Adrenal gland (tissue), 12 donors: ENCODE data around the gene MTA3. TPM values are rescaled to one million over a fixed set of nuclear protein-coding genes. Genes with fewer than 3 reads are reported as not detected.

ENCODE experiments used
- DNase-seq, 7 donors: peaks; one replicate each; pipeline ENCODE4 v3.0.0-alpha.2; 2019 to 2020
- H3K27ac ChIP-seq, 5 donors: fragments of 200-600 bp; sonication (generic) in 4 of 5; 1 replicate in 3 of 5; 2 replicates in 2 of 5; pipeline versions ENCODE4 v1.5.1 to v1.8.0; 2016 to 2020; ENCODE audit warnings: mild to moderate bottlenecking in 1 of 5
- H3K27me3 ChIP-seq: fragments of 200-600 bp; 2 replicates; pipeline ENCODE4 v1.8.0; 2021
- H3K36me3 ChIP-seq, 2 donors: fragments of 200-600 bp; replicated peaks in 1 of 2; 1 replicate in 1 of 2; 2 replicates in 1 of 2; pipeline versions ENCODE4 v1.5.1 to v1.8.0; 2018 to 2022
- H3K4me1 ChIP-seq, 2 donors: fragments of 200-600 bp; replicated peaks in 1 of 2; 1 replicate in 1 of 2; 2 replicates in 1 of 2; pipeline versions ENCODE4 v1.5.1 to v1.8.0; 2018 to 2021
- H3K4me3 ChIP-seq, 4 donors: fragments of 200-600 bp; sonication (generic) in 3 of 4; one replicate each; pipeline ENCODE4 v1.5.1; 2016 to 2018
- H3K9me3 ChIP-seq, 3 donors: fragments of 200-600 bp; sonication (generic) in 1 of 3; replicated peaks in 1 of 3; 1 replicate in 2 of 3; 2 replicates in 1 of 3; pipeline versions ENCODE4 v1.5.1 to v1.8.0; 2016 to 2021
- POLR2A ChIP-seq, 2 donors: fragments of 450-650 bp; IDR thresholded peaks; one replicate each; pipeline ENCODE4 v1.6.1; 2017; ENCODE audit warnings: antibody characterized with exemption in 2 of 2, mild to moderate bottlenecking in 2 of 2, moderate library complexity in 1 of 2
- WGBS, 4 donors: extraction: QIAGEN DNeasy Blood & Tissue Kit in 2 of 4; methylation state at CpG; one replicate each; pipeline versions ENCODE4 v1.1.5 to v1.1.7; 2013 to 2017; 5-methylcytosine and 5-hydroxymethylcytosine counted together
- intact Hi-C, 2 donors: fragments of 100-400 bp; cut with DNase I; formaldehyde crosslinking; loops; one replicate each; pipeline versions ENCODE4 v1.14.1 to v1.15.0; 2022 to 2023
- polyA plus RNA-seq, 3 donors: library from polyadenylated mRNA; stranded (reverse); fragments of 200-250 nt in 2 of 3; fragments of 350-450 nt in 1 of 3; fragmentation: Illumina TruSeq in 1 of 3; extraction: RNeasy Lipid Tissue Mini Kit (QIAGEN cat#74804) in 1 of 3; gene quantifications; one replicate each; pipeline ENCODE4 v1.2.3, GENCODE V29; 2013 to 2014
- total RNA-seq, 9 donors: library from RNA; depleted of rRNA in 4 of 9; stranded (reverse); fragments of >200 nt in 4 of 9; fragments of 120-200 nt in 1 of 9; fragmentation: NEBNext Ultra II Directional in 1 of 9; extraction: Animal tissue kit (Norgen Biotek cat#: 25700) in 1 of 9; gene quantifications; one replicate each; pipeline versions ENCODE4 v1.1.0 to v1.2.4, GENCODE V29; 2013 to 2023
- TF ChIP-seq, protein P1 (sequence below), 6 experiments: fragments of 450-650 bp in 4 of 6; fragments of 200-600 bp in 2 of 6; sonication (generic) in 1 of 6; IDR thresholded peaks; 1 replicate in 5 of 6; 2 replicates in 1 of 6; pipeline versions ENCODE4 v1.5.1 to v1.8.0; 2016 to 2021; ENCODE audit warnings: antibody characterized with exemption in 6 of 6, mild to moderate bottlenecking in 2 of 6, moderate library complexity in 1 of 6
- donor health status: healthy with polysubstance abuse.
- donor health status: Bipolar disorder and iron deficiency.
- donor health status: DM: yes; HTN: yes; CAD: no.
- donor health status: DM: no; HTN: no; CAD: no.
- donor health status: DM: no; HTN: no; CAD: no.
- donor health status: DM: yes; HTN: yes; CAD: no.

Gene MTA3
- total and polyA plus RNA-seq, 12 donors: 51.5 to 168 (median 91.2) TPM

DNA sequence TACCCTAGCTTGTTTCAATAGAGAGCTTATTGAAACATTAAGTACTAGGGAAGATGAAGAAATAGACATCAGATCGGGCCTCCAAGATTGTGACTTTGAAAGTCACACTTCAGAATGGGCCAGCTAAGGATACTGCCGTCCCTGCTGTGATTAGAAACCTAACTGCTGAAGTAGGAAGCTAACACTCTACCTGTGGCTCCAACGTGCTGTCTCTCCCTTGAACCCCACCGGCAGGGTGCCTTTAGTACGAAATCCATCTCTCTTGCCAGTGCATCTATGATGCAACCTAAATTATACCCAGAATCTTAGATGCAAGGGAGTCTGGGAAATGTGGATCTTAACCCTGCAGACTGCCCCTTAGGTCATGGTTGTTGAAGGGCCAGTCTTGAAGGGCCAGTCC is 116.9 kb downstream of the MTA3 start:
- WGBS, 4 donors: 76 to 95% (median 84%) methylated on average over 5 of the region's 5 CpGs
- no peak overlapping the region for H3K27ac ChIP-seq
- intact Hi-C loops: no loop called here
- DNase-seq: no peak
- no peaks in the 10 kb centered on the region for H3K9me3 ChIP-seq
- peaks cover 0 to 7% of the 10 kb centered on the region in 2 donors for H3K36me3 ChIP-seq
- no peak overlapping the region for H3K4me3 ChIP-seq
- H3K27me3 ChIP-seq: no peaks in the 10 kb centered on the region
- TF ChIP-seq, protein P1, sequence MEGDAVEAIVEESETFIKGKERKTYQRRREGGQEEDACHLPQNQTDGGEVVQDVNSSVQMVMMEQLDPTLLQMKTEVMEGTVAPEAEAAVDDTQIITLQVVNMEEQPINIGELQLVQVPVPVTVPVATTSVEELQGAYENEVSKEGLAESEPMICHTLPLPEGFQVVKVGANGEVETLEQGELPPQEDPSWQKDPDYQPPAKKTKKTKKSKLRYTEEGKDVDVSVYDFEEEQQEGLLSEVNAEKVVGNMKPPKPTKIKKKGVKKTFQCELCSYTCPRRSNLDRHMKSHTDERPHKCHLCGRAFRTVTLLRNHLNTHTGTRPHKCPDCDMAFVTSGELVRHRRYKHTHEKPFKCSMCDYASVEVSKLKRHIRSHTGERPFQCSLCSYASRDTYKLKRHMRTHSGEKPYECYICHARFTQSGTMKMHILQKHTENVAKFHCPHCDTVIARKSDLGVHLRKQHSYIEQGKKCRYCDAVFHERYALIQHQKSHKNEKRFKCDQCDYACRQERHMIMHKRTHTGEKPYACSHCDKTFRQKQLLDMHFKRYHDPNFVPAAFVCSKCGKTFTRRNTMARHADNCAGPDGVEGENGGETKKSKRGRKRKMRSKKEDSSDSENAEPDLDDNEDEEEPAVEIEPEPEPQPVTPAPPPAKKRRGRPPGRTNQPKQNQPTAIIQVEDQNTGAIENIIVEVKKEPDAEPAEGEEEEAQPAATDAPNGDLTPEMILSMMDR (IDR thresholded peaks at IDR 0.05): no peak
- no peak for TF ChIP-seq POLR2A (IDR thresholded peaks at IDR 0.05)
- peaks cover 0 to 9% of the 10 kb centered on the region in 2 donors for H3K4me1 ChIP-seq

DNA sequence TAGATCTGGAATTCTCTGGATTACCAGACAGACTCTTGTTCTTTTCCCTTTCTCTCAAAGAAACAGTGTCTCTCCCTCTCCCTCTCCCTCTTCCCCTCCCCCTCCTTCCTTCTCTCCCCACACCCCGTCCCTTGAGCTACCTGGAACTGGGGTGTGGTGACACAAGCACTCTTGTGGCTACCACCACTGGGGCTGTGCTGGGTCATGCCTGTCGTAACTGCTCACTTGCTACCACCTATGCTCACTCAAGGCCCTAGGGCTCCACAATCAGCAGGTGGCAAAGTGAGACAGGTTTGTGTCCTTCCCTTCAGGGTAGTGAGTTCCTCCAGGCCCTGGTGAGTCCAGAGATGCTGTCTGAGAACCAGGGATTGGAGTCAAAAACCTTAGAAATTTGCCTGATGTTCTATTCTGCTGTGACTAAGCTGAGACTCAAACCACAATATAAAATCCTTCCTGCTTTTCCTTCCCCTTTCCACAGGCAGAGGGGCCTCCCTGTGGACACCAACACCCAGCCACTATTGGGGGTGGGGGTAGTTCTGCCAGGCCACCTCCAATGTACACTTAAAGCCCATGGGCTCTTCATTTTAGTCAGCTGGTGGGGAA is 124.7 kb downstream of the MTA3 start:
- Histone ChIP-seq H3K36me3 (no peaks in the 10 kb centered on the region), H3K9me3 (no peaks in the 10 kb centered on the region), H3K27ac (no peak overlapping the region), H3K27me3 (no peaks in the 10 kb centered on the region), H3K4me1 (peaks cover 0 to 8% of the 10 kb centered on the region in 2 donors), H3K4me3 (no peak overlapping the region)
- WGBS, 4 donors: 64 to 94% (median 87%) methylated on average over 2 of the region's 2 CpGs
- DNase-seq: no peak
- intact Hi-C loops: no loop called here
- TF ChIP-seq, protein P1 (IDR thresholded peaks at IDR 0.05): no peak
- no peak for TF ChIP-seq POLR2A (IDR thresholded peaks at IDR 0.05)

DNA sequence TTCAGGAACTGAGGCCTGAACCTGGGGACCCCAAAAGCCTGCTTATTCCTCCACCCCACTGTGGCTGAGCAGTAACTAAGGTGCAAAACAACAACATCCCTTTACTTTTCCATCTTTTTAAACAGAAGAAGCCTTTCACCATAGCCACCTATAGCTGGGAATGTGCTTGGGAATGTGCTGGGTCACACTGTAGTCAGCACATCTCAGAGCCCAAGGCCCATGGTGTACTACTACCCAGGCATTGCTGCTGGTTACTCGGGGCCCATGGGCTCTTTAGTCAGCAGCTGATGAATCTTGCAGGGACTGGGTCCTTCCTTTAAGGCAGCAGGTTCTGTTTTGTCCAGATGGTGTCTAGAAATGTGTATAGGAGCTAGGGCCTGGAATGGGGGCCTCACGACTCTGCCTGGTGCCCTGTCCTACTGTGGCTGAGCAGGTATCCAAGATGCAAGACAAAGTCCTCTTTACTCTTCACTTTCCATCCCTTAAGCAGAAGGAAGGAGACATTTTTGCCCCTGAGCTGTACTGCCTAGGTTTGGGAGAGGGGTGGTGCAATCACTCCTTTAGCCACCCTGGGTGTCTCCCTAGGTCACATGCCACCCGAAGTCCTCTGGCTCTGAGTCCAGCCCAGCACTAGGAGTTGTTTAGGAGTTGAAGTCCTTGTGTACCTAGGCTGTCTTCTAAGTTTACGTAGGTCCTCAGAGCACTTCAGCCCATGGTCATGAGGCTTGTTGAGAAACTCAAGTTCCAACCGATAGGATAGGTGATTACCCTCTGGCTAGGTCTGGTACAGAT is 125.5 kb downstream of the MTA3 start:
- 86 to 100% (median 92%) methylated on average over 5 of the region's 5 CpGs for WGBS, 4 donors
- TF ChIP-seq, protein P1 (IDR thresholded peaks at IDR 0.05): no peak
- no peak for TF ChIP-seq POLR2A (IDR thresholded peaks at IDR 0.05)
- no peaks in the 10 kb centered on the region for H3K9me3 ChIP-seq

DNA sequence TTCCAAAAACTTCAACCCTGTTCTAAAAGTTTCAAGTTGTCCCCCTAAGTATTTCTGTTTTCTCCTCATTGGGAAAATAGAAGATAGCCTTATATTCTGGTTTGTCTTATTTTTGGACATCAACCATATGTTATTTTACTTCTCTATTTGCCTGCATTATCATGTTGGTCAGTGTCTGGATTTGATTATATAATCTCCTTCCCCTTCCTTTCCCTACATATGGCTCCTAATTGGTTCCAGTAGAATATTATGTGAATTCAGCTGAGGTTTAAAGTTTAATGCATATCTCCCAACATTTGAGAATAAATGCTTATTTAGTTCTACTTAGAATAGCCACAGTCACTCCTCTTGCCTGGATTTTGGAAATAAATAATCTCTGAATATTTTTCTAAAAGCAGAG is 128.6 kb downstream of the MTA3 start:
- intact Hi-C loops: no loop called here
- Histone ChIP-seq H3K9me3 (no peaks in the 10 kb centered on the region), H3K36me3 (no peaks in the 10 kb centered on the region), H3K27me3 (no peaks in the 10 kb centered on the region), H3K27ac (no peak overlapping the region), H3K4me3 (no peak overlapping the region), H3K4me1 (no peaks in the 10 kb centered on the region)
- DNase-seq: no peak
- TF ChIP-seq, protein P1 (IDR thresholded peaks at IDR 0.05): no peak
- TF ChIP-seq POLR2A (IDR thresholded peaks at IDR 0.05): no peak

More for the DNA sequence above, 125.5 kb downstream of the MTA3 start:
- DNase-seq: no peak
- H3K27me3 ChIP-seq: no peaks in the 10 kb centered on the region
- H3K36me3 ChIP-seq: no peaks in the 10 kb centered on the region
- intact Hi-C loops: no loop called here
- H3K27ac ChIP-seq: no peak overlapping the region
- H3K4me1 ChIP-seq: peaks cover 0 to under 1% of the 10 kb centered on the region in 2 donors
- no peak overlapping the region for H3K4me3 ChIP-seq
